ENCODE measurements around the gene GLRA2. TPM values are rescaled to one million over a fixed set of nuclear protein-coding genes. Genes with fewer than 3 reads are reported as not detected.
A peak's percentile ranks its signal among the peaks of the same experiment; 100 is the strongest.

Gene GLRA2
- polyA plus RNA-seq (2013, experiment 1 of 2) = not detected
- not detected for polyA plus RNA-seq (2013, experiment 2 of 2)

DNA sequence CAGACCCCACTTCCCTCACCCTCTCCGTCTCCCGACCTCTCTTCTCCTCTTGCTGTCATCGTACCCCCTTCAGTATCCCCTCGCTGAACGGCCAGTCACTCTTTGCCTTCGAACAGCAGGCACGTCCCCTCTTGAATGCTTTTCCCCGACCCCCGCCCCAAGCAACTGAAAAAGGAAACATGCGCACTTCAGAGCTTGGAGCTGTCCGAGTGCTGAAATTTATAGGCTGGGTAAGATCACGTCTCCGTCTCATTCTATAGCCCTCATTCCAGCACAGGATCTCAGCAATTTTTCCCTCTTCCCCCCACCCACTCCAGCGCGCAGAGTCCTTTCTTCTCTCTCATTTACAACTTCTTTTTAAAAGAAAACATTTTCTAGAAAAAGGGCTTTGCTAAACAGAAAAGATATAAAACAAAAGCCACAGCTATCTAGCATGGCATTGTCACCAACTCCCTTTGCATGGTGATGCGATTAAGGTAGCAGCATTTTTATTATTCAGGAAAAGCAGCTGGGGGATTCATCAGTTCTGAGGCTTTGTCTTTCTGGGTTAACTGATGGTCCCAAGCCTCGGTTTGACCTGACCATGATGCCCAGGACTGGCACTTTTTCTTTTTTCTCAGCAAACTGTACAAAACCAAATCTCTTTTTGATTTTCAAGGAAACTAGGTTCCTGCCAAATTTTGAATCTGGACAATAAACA is at the start of gene GLRA2:
GLRA2 (plus strand) TSS at position 247 of the 700 bp plus-strand sequence. CDS start 522 bp downstream, outside the sequence.
- Histone ChIP-seq H2BK120ac (ENCODE audit: low read depth, low read length) (no peak within 1 kb of the TSS), H3K79me2 (ENCODE audit: control insufficient read depth, insufficient read depth, low read length) (no peaks in the 10 kb centered on the region), H3K4me3 (ENCODE audit: low read length) (no peak within 1 kb of the TSS), H3K56ac (ENCODE audit: low read length) (no peak within 1 kb of the TSS), H4K5ac (ENCODE audit: low read length) (no peak within 1 kb of the TSS), H4K8ac (ENCODE audit: low read depth, low read length) (no peak within 1 kb of the TSS), H3K4me1 (ENCODE audit: control insufficient read depth, low read depth, low read length) (no peaks in the 10 kb centered on the region), H3K27ac (ENCODE audit: low read depth, low read length) (no peak within 1 kb of the TSS), H3K4ac (ENCODE audit: low read depth, low read length) (no peak within 1 kb of the TSS), H3K27me3 (ENCODE audit: insufficient read depth, low read length, poor library complexity) (no peaks in the 10 kb centered on the region), H3K23ac (ENCODE audit: low read length) (no peak within 1 kb of the TSS), H3K36me3 (ENCODE audit: control insufficient read depth, insufficient read depth, low read length) (no peaks in the 10 kb centered on the region), H2BK15ac (replicated peaks; ENCODE audit: low read depth) (no peak within 1 kb of the TSS), H3K9ac (ENCODE audit: low read length) (no peak within 1 kb of the TSS), H3K79me1 (ENCODE audit: low read length) (no peaks in the 10 kb centered on the region), H2BK5ac (ENCODE audit: low read length) (no peak within 1 kb of the TSS), H3K18ac (ENCODE audit: low read length) (no peak within 1 kb of the TSS), H3K4me2 (ENCODE audit: low read length) (peak within 1 kb of the TSS; percentile 56), H2AK5ac (ENCODE audit: low read length) (no peak within 1 kb of the TSS)
- peak; percentile 62 for DNase-seq
- WGBS (ENCODE audit: extremely low coverage, insufficient coverage, low lambda C conversion rate) = no CpG with 5 or more reads among the region's 17 CpGs

DNA sequence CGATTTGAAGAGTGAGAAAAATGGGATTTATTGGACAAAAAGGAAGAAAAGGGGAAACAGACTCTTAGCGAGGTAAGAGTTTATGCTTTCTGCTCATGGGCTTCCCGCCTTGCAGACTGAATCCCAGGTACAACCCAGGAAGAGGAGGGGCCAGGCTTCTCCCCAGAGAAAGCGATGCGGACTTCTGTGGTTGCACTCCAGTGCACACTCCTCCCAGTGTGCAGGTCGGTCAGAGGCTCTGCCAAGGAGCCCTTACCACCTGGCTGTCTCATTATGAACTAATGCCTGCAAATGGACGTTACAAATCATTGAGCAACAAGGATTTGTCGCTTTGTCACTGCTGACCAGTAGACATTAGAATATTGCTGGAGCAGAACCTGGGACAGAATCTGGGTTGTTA is 39.9 kb upstream of the GLRA2 start:
- H3K79me2 ChIP-seq (ENCODE audit: control insufficient read depth, insufficient read depth, low read length) = no peaks in the 10 kb centered on the region
- no peak overlapping the region for H3K23ac ChIP-seq (ENCODE audit: low read length)
- no peaks in the 10 kb centered on the region for H3K79me1 ChIP-seq (ENCODE audit: low read length)
- no peaks in the 10 kb centered on the region for H3K27me3 ChIP-seq (ENCODE audit: insufficient read depth, low read length, poor library complexity)
- H4K8ac ChIP-seq (ENCODE audit: low read depth, low read length) = no peak overlapping the region
- no peak overlapping the region for H3K4me3 ChIP-seq (ENCODE audit: low read length)
- no CpG with 5 or more reads among the region's 8 CpGs for WGBS (ENCODE audit: extremely low coverage, insufficient coverage, low lambda C conversion rate)
- H3K4me1 ChIP-seq (ENCODE audit: control insufficient read depth, low read depth, low read length) = no peaks in the 10 kb centered on the region
- no peak overlapping the region for H3K4me2 ChIP-seq (ENCODE audit: low read length)
- H3K9ac ChIP-seq (ENCODE audit: low read length) = no peak overlapping the region
- H3K56ac ChIP-seq (ENCODE audit: low read length) = no peak overlapping the region
- no peak overlapping the region for H3K27ac ChIP-seq (ENCODE audit: low read depth, low read length)
- no peak overlapping the region for H3K4ac ChIP-seq (ENCODE audit: low read depth, low read length)
- H3K18ac ChIP-seq (ENCODE audit: low read length) = no peak overlapping the region
- no peak for DNase-seq
- H4K5ac ChIP-seq (ENCODE audit: low read length) = no peak overlapping the region
- no peak overlapping the region for H2BK120ac ChIP-seq (ENCODE audit: low read depth, low read length)
- no peaks in the 10 kb centered on the region for H3K36me3 ChIP-seq (ENCODE audit: control insufficient read depth, insufficient read depth, low read length)
- H2BK5ac ChIP-seq (ENCODE audit: low read length) = no peak overlapping the region
- H2AK5ac ChIP-seq (ENCODE audit: low read length) = no peak overlapping the region
- H2BK15ac ChIP-seq (replicated peaks; ENCODE audit: low read depth) = no peak overlapping the region

DNA sequence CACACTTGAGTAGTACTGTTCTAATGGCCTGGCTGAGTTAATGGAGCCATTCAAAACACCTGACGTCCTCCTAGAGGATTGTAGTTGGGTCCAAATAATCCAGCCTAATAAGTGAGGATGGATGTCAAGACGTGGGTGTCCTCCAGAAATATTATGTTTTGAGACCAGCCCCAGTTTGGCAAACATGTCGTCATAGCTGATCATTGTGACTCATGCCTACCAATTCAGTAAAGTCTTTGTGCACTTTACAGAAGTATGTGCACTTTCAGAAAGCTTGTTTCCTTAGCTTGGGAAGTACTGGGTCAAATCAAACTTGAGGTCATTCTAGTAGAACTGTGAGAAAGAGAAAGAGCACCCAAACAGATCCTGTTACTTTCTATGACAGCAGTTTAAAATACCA is 37.6 kb upstream of the GLRA2 start:
- Histone ChIP-seq H2BK5ac (ENCODE audit: low read length) (no peak overlapping the region), H3K79me2 (ENCODE audit: control insufficient read depth, insufficient read depth, low read length) (no peaks in the 10 kb centered on the region), H3K9ac (ENCODE audit: low read length) (no peak overlapping the region), H3K27me3 (ENCODE audit: insufficient read depth, low read length, poor library complexity) (no peaks in the 10 kb centered on the region), H2BK15ac (replicated peaks; ENCODE audit: low read depth) (no peak overlapping the region), H4K8ac (ENCODE audit: low read depth, low read length) (no peak overlapping the region), H3K18ac (ENCODE audit: low read length) (no peak overlapping the region), H3K4me3 (ENCODE audit: low read length) (no peak overlapping the region), H2BK120ac (ENCODE audit: low read depth, low read length) (no peak overlapping the region), H3K79me1 (ENCODE audit: low read length) (no peaks in the 10 kb centered on the region), H3K56ac (ENCODE audit: low read length) (no peak overlapping the region), H3K36me3 (ENCODE audit: control insufficient read depth, insufficient read depth, low read length) (no peaks in the 10 kb centered on the region), H3K4me1 (ENCODE audit: control insufficient read depth, low read depth, low read length) (no peaks in the 10 kb centered on the region), H4K5ac (ENCODE audit: low read length) (no peak overlapping the region), H3K4me2 (ENCODE audit: low read length) (no peak overlapping the region), H2AK5ac (ENCODE audit: low read length) (no peak overlapping the region), H3K4ac (ENCODE audit: low read depth, low read length) (no peak overlapping the region), H3K23ac (ENCODE audit: low read length) (no peak overlapping the region), H3K27ac (ENCODE audit: low read depth, low read length) (no peak overlapping the region)
- WGBS (ENCODE audit: extremely low coverage, insufficient coverage, low lambda C conversion rate) = no CpG with 5 or more reads among the region's 3 CpGs
- no peak for DNase-seq

DNA sequence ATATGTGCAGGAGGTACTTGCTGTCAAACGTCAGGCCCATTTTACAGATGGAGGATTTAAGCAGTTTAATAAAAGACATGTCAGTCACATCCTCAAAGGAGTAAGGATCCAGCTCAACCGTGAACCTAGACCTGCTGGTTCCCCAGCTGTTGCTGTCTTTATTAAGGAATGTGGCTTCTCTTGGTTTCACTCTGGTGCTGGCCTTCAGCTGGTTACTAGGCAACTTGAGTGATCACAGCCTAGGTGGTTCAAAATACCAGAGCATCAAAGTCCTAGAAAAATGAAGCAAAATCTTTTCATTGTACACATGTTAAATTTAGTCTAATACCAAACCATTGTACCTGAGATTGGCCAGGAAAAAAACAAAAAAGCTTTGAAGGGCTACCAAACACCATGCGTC is 32.7 kb upstream of the GLRA2 start:
- no peaks in the 10 kb centered on the region for H3K27me3 ChIP-seq (ENCODE audit: insufficient read depth, low read length, poor library complexity)
- H2BK120ac ChIP-seq (ENCODE audit: low read depth, low read length) = no peak overlapping the region
- no peak overlapping the region for H4K8ac ChIP-seq (ENCODE audit: low read depth, low read length)
- no peaks in the 10 kb centered on the region for H3K79me2 ChIP-seq (ENCODE audit: control insufficient read depth, insufficient read depth, low read length)
- H3K4me2 ChIP-seq (ENCODE audit: low read length) = no peak overlapping the region
- H2AK5ac ChIP-seq (ENCODE audit: low read length) = no peak overlapping the region
- H3K23ac ChIP-seq (ENCODE audit: low read length) = no peak overlapping the region
- H3K4me1 ChIP-seq (ENCODE audit: control insufficient read depth, low read depth, low read length) = no peaks in the 10 kb centered on the region
- no peak for DNase-seq
- no peak overlapping the region for H3K4me3 ChIP-seq (ENCODE audit: low read length)
- H4K5ac ChIP-seq (ENCODE audit: low read length) = no peak overlapping the region
- no peak overlapping the region for H2BK5ac ChIP-seq (ENCODE audit: low read length)
- H3K56ac ChIP-seq (ENCODE audit: low read length) = no peak overlapping the region
- H3K79me1 ChIP-seq (ENCODE audit: low read length) = no peaks in the 10 kb centered on the region
- no peak overlapping the region for H3K4ac ChIP-seq (ENCODE audit: low read depth, low read length)
- no peak overlapping the region for H3K18ac ChIP-seq (ENCODE audit: low read length)
- H3K9ac ChIP-seq (ENCODE audit: low read length) = no peak overlapping the region
- H3K36me3 ChIP-seq (ENCODE audit: control insufficient read depth, insufficient read depth, low read length) = no peaks in the 10 kb centered on the region
- no peak overlapping the region for H3K27ac ChIP-seq (ENCODE audit: low read depth, low read length)
- H2BK15ac ChIP-seq (replicated peaks; ENCODE audit: low read depth) = no peak overlapping the region
- WGBS (ENCODE audit: extremely low coverage, insufficient coverage, low lambda C conversion rate) = no CpG with 5 or more reads among the region's 3 CpGs

DNA sequence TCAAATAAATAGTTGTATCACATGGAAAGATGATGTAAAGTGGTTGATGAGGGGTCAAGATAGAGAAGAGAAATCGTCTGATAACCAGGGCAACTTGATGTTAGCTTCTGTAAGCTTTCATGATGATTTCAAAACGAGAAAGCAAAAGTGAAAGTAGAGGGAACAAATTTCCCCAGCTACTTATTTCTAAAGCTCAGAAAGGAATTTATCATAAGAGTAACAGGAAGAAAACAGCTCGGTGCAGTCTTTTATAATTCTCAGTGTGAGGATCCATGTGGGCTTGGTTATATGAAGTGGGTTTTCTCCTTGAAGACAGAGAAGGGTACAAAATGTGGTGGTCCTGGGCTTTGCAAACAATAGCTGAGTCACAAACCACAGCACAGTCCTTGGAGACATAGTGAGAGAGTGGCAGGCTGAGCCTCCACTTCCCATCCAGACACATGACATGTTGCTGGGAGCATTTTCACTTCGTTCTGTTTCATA is 32.1 kb upstream of the GLRA2 start:
- no peaks in the 10 kb centered on the region for H3K79me1 ChIP-seq (ENCODE audit: low read length)
- no peak overlapping the region for H4K8ac ChIP-seq (ENCODE audit: low read depth, low read length)
- no peak overlapping the region for H4K5ac ChIP-seq (ENCODE audit: low read length)
- H3K79me2 ChIP-seq (ENCODE audit: control insufficient read depth, insufficient read depth, low read length) = no peaks in the 10 kb centered on the region
- H2AK5ac ChIP-seq (ENCODE audit: low read length) = no peak overlapping the region
- no peaks in the 10 kb centered on the region for H3K36me3 ChIP-seq (ENCODE audit: control insufficient read depth, insufficient read depth, low read length)
- no peak overlapping the region for H3K4me2 ChIP-seq (ENCODE audit: low read length)
- H3K27ac ChIP-seq (ENCODE audit: low read depth, low read length) = no peak overlapping the region
- no peak overlapping the region for H3K9ac ChIP-seq (ENCODE audit: low read length)
- no peak overlapping the region for H3K23ac ChIP-seq (ENCODE audit: low read length)
- no peak overlapping the region for H2BK120ac ChIP-seq (ENCODE audit: low read depth, low read length)
- H3K4me3 ChIP-seq (ENCODE audit: low read length) = no peak overlapping the region
- no peaks in the 10 kb centered on the region for H3K27me3 ChIP-seq (ENCODE audit: insufficient read depth, low read length, poor library complexity)
- no peak overlapping the region for H3K56ac ChIP-seq (ENCODE audit: low read length)
- H2BK5ac ChIP-seq (ENCODE audit: low read length) = no peak overlapping the region
- H3K18ac ChIP-seq (ENCODE audit: low read length) = no peak overlapping the region
- no peak overlapping the region for H2BK15ac ChIP-seq (replicated peaks; ENCODE audit: low read depth)
- no peaks in the 10 kb centered on the region for H3K4me1 ChIP-seq (ENCODE audit: control insufficient read depth, low read depth, low read length)
- no CpG with 5 or more reads among the region's 4 CpGs for WGBS (ENCODE audit: extremely low coverage, insufficient coverage, low lambda C conversion rate)
- DNase-seq = no peak
- no peak overlapping the region for H3K4ac ChIP-seq (ENCODE audit: low read depth, low read length)

DNA sequence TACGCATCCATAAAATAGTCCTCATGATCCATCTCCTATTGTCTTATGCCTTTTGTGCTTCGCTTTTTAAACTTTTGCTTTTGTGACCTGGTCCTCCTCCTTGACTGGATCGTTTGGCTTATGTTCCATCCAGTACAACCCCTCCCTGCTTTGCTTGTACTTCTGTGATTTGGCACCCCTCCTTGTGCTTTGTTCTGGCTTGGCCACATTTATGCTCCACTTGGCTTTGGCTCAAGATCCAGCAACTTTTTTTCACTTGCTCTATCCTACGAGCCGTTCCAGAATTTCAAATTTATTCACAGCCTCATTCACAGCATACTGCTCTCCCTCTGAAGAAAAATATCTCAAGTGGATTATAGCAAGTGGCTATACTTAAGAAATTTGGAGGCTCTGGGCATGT is 28.0 kb upstream of the GLRA2 start:
- H3K9ac ChIP-seq (ENCODE audit: low read length) = no peak overlapping the region
- H4K5ac ChIP-seq (ENCODE audit: low read length) = no peak overlapping the region
- H3K4me2 ChIP-seq (ENCODE audit: low read length) = no peak overlapping the region
- no peak overlapping the region for H3K4ac ChIP-seq (ENCODE audit: low read depth, low read length)
- no peak overlapping the region for H2BK120ac ChIP-seq (ENCODE audit: low read depth, low read length)
- H2BK15ac ChIP-seq (replicated peaks; ENCODE audit: low read depth) = no peak overlapping the region
- H3K4me3 ChIP-seq (ENCODE audit: low read length) = no peak overlapping the region
- H3K56ac ChIP-seq (ENCODE audit: low read length) = no peak overlapping the region
- H3K79me2 ChIP-seq (ENCODE audit: control insufficient read depth, insufficient read depth, low read length) = no peaks in the 10 kb centered on the region
- no peak for DNase-seq
- no peak overlapping the region for H4K8ac ChIP-seq (ENCODE audit: low read depth, low read length)
- no peak overlapping the region for H2AK5ac ChIP-seq (ENCODE audit: low read length)
- H3K27ac ChIP-seq (ENCODE audit: low read depth, low read length) = no peak overlapping the region
- no peak overlapping the region for H2BK5ac ChIP-seq (ENCODE audit: low read length)
- no peaks in the 10 kb centered on the region for H3K36me3 ChIP-seq (ENCODE audit: control insufficient read depth, insufficient read depth, low read length)
- no peaks in the 10 kb centered on the region for H3K4me1 ChIP-seq (ENCODE audit: control insufficient read depth, low read depth, low read length)
- no peaks in the 10 kb centered on the region for H3K79me1 ChIP-seq (ENCODE audit: low read length)
- no peak overlapping the region for H3K23ac ChIP-seq (ENCODE audit: low read length)
- H3K18ac ChIP-seq (ENCODE audit: low read length) = no peak overlapping the region
- WGBS (ENCODE audit: extremely low coverage, insufficient coverage, low lambda C conversion rate) = no CpG with 5 or more reads among the region's 5 CpGs
- H3K27me3 ChIP-seq (ENCODE audit: insufficient read depth, low read length, poor library complexity) = no peaks in the 10 kb centered on the region

Data from mesendoderm (in vitro differentiated cells).